Measurements from ENCODE around the gene GMPR.

GMPR gene

DNA sequence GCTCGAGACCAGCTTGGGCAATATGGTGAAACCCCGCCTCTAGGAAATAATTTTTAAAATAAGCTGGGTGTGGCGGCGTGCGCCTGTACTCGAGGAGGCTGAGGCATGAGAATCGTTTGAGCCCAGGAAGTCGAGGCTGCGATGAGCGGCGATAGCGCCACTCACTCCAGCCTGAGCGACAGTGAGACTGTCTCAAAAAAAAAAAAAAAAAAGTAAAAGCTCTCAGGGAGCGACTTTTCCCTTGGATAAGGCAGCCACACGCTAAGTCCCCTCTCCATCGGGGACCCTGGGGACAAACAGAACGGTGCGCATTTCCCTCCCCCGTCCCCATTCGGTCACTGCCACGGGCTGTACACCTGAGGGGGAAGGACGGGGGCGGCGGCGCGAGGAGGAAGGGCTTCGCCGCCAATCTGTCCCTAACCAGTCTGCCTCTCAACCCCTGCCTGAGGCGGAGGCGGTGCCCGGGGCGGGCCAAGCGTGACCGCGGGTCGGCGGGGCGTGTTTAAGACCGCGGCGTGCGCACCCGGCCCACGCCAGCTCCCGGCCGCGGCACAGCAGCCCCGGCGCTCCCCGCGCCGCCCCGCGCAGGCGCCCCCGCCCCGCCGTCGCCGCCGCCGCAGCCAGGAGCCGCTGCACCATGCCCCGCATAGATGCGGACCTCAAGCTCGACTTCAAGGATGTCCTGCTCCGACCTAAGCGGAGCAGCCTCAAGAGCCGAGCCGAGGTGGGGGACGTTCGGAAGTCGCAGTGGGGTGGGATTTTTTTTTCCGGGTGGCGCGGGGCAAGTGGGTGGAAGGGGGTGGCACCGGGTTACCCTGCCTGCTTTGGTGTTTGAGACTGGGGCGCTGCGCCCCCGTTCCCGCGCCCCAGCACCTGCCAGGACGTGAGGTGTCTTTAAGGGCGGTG is at the start of gene GMPR:
Gene GMPR, plus strand, starts transcription at position 531 of the 906 bp plus-strand sequence. Its CDS starts 107 bp downstream, at position 638.
- peak; percentile 45 to 62 for DNase-seq (ENCODE audit: low read depth in 2 of 2)

GRCh38 chr6:16190214-16190613 is 48.2 kb upstream of the GMPR start:
- no peak for DNase-seq (ENCODE audit: low read depth in 2 of 2)

GRCh38 chr6:16196260-16196983 is 42.0 kb upstream of the GMPR start:
- no peak for DNase-seq (ENCODE audit: low read depth in 2 of 2)

- no peak for DNase-seq (ENCODE audit: low read depth in 2 of 2)
These were observed 41.3 kb upstream of the GMPR start for GRCh38 chr6:16196984-16197546.

DNA sequence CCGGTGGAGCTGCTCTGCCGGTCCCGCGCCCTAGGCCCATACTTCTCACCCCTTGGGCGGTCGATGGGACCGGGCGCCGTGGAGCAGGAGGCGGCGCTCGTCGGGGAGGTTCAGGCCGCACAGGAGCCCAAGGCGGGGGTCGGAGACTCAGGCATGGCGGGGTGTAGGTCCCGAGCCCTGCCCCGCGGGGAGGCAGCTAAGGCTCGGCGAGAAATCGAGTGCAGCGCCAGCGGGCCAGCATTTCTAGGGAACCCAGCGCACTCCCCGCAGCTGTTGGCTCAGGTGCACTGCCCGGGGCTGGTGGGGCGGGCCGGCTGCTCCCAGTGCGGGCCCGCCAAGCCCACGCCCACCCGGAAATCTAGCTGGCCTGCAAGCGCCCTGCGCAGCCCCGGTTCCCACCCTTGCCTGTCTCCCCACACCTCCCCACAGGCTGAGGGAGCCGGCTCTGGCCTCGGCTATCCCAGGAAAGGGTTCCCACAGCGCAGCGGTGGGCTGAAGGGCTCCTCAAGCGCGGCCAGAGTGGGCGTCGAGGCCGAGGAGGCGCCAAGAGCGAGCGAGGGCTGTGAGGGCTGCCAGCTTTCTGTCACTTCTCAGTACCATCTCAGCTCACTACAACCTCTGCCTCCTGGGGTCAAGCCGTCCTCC is 40.2 kb upstream of the GMPR start:
- DNase-seq (ENCODE audit: low read depth in 2 of 2): no peak

GRCh38 chr6:16199804-16200203 is 38.6 kb upstream of the GMPR start:
- no peak for DNase-seq (ENCODE audit: low read depth in 2 of 2)

- no peak for DNase-seq (ENCODE audit: low read depth in 2 of 2)
These were observed 38.0 kb upstream of the GMPR start for GRCh38 chr6:16200321-16200883.

GRCh38 chr6:16201706-16202105 is 36.7 kb upstream of the GMPR start:
- no peak for DNase-seq (ENCODE audit: low read depth in 2 of 2)

DNA sequence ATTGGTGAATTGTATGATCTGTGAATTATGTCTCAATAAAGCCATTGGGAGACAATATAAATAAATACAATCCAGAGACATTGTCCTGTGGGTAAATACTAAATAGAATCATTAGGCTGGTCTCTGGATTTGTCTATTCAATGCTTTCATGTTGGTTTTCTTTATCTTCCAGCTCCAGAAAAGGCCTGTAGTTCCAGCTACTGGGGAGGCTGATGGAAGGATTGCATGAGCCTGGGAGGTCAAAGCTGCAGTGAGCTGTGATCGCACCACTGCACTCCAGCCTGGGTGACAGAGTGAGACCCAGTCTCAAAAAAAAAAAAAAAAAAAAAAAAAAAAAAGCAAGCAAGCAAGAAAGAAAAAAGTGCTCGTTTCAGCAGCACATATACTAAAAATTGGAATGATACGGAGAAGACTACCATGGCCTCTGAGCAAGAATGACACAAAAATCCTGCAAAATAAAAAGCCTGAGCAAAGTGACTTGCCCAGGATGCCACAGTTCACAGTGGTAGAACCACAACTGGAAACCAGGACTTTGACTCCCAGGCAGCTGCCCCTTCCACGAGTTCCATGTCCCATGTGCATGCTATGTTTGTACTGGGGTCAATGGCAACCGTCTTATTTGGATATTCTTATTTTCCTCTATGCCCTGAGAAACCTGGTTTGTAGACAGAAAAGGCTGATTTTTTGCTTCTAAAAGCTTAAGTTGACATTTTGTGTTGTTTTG is 33.6 kb upstream of the GMPR start:
- no peak for DNase-seq (ENCODE audit: low read depth in 2 of 2)

- DNase-seq (ENCODE audit: low read depth in 2 of 2): no peak
These were observed 32.8 kb upstream of the GMPR start for GRCh38 chr6:16205377-16206144.

DNA sequence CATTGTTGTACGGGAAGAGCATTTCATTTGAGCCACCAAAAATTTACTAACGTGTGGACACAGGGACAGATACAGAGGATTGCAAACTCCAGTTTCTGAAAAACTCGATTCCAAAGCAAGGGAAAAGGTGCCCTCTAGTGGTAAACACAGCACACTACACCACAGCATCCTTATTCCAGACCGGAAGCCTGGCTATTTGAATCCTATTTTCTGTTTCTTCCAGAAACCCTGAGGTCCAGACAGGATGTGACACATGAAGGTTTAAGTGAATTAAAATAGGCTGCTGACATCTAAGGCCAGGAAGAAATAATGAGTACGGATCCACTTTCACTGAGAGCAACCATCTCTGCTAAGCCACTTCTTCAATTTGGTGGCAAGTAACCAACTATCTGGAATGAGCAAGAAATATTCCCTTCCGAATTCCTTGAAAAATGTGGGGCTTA is 31.8 kb upstream of the GMPR start:
- DNase-seq (ENCODE audit: low read depth in 2 of 2): peak; percentile 10 to 13

- no peak for DNase-seq (ENCODE audit: low read depth in 2 of 2)
These were observed 29.4 kb upstream of the GMPR start for GRCh38 chr6:16208989-16209388.

GRCh38 chr6:16209539-16209938 is 28.8 kb upstream of the GMPR start:
- DNase-seq (ENCODE audit: low read depth in 2 of 2): no peak

GRCh38 chr6:16212276-16212675 is 26.1 kb upstream of the GMPR start:
- no peak for DNase-seq (ENCODE audit: low read depth in 2 of 2)

DNA sequence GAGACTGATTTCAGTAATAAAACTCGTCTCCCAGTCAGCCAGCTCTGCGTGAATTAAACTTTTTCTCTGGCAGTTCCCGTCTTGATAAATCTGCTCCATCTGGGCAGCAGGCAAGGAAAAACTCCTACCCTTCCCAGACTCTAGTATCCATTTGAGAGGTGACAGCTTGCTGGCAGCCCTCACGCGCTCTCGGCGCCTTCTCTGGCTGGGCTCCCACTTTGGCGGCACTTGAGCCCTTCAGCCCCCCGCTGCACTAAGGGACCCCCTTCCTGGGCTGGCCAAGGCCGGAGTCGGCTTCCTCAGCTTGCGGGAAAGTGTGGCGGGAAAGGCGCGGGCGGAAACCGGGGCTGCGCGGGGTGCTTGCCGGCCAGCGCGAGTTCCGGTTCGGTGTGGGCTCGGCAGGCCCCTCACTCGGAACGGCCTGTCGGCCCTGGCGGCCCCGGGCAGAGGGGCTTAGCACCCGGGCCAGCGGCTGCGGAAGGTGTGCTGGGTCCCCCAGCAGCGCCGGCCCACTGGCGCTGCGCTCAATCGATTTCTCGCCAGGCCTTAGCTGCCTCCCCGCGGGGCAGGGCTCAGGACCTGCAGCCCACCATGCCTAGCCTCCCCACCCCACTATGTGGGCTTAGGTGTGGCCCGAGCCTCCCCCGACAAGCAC is 21.8 kb upstream of the GMPR start:
- DNase-seq (ENCODE audit: low read depth in 2 of 2): no peak

DNA sequence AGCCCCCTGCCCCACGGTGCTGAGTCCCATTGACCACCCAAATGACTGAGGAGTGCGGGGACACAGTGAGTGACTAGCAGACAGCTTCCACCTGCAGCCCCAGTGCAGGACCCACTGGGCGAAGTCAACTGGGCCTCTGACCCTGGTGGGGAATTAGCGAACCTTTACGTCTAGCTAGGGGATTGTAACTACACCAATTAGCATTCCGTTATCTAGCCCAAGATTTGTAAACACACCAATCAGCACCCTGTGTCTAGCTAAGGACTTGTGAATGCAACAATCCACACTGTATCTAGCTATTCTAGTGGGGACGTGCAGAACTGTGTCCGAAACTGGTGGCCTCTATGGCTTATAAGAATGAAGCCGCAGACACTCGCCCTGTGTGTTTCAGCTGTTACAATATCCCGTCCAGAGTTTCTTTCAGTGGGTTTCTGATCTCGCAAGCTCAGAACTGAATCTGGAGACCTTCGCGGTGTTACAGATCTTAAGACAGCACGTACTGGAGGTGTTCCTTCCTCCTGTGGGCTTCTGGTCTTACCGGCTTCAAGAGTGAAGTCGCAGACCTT is 21.1 kb upstream of the GMPR start:
- no peak for DNase-seq (ENCODE audit: low read depth in 2 of 2)

DNA sequence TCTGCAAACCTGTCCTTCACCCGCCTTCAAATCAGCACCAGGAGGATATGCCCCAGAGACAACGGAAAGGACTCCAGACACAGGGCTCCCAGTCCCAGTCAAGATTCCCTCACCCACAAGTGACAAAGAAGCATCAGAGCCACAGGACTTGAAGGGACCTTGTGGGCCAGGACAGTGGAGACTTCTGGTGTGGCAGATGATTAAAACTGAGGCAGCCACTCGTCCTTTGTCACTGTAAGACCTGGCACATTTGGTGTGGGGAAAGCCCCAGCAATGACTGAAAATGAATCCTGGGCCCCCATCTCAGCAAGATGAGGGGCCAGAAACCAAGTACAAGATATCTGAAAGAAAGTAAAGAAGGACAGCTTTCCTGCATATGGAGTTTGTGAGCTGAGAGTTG is 15.6 kb upstream of the GMPR start:
- DNase-seq (ENCODE audit: low read depth in 2 of 2): no peak

- no peak for DNase-seq (ENCODE audit: low read depth in 2 of 2)
These were observed 15.0 kb upstream of the GMPR start for GRCh38 chr6:16223362-16223761.

- DNase-seq (ENCODE audit: low read depth in 2 of 2): no peak
These were observed 14.0 kb upstream of the GMPR start for GRCh38 chr6:16224409-16224808.

All from stimulated activated CD4-positive, alpha-beta T cell treated with anti-CD3 and anti-CD28 coated beads, Interleukin-15, amount 100 ng/mL, for 48 hours (primary cell).